B cell (primary cell): Measurements from ENCODE around the gene GPC3.

ENCODE experiments used
- EZH2 ChIP-seq: IDR thresholded peaks from 2 replicates; pipeline ENCODE4 v1.6.1; 2012; ENCODE audit warnings: borderline replicate concordance, low read depth, mild to moderate bottlenecking, moderate library complexity, low read length; ENCODE audit not compliant: insufficient read depth, poor library complexity, severe bottlenecking
- TF ChIP-seq, protein P1 (sequence below): fragments of 200-600 bp; IDR thresholded peaks from one replicate; pipeline ENCODE4 v1.8.0; 2022; ENCODE audit warnings: antibody characterized with exemption, mild to moderate bottlenecking

DNA sequence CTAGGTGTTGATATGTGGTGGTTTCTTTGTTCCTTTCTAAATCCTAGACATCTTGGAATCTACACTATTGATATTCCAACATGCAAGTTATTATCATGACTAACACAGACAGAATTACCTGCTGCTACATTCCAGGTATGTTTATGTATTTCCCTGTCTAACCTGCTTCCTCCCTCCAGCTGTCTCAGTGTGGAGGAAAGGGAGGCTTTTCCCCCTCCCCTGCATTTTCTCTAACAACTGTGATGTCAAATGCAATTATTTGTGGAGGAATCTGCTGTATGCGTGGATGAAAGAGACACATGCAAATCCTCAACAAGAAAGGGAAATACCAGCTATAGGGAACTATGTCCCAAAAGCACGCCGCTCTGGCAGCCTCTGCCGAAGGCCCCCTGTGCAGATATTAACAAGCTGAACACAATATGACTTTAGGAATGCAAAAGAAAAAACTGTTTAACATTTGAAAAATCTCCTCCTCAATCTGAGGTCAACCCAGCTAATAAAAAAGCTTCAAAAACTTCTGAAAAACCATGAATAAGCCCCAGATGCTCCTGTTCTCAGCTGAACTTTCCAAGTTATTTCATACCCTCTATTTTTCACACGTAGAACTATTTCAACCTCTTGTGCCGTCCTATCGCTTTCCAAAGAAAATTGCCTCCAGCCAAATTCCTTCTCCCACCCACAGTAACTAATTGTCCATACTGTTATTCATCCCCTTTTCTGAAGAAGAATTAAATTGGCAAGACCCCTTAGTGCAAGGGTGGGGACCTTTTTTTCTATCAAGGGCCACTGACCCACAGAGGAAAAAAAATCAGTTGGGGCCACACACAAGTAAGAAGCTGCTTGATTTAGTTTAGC, 345.0 kb downstream of the GPC3 start:
- TF ChIP-seq, protein P1, sequence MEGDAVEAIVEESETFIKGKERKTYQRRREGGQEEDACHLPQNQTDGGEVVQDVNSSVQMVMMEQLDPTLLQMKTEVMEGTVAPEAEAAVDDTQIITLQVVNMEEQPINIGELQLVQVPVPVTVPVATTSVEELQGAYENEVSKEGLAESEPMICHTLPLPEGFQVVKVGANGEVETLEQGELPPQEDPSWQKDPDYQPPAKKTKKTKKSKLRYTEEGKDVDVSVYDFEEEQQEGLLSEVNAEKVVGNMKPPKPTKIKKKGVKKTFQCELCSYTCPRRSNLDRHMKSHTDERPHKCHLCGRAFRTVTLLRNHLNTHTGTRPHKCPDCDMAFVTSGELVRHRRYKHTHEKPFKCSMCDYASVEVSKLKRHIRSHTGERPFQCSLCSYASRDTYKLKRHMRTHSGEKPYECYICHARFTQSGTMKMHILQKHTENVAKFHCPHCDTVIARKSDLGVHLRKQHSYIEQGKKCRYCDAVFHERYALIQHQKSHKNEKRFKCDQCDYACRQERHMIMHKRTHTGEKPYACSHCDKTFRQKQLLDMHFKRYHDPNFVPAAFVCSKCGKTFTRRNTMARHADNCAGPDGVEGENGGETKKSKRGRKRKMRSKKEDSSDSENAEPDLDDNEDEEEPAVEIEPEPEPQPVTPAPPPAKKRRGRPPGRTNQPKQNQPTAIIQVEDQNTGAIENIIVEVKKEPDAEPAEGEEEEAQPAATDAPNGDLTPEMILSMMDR = no peak
- no peak for TF ChIP-seq EZH2
